Activated CD4-positive, alpha-beta T cell treated with anti-CD3 and anti-CD28 coated beads, Interleukin-2, amount 50 U/mL, for 16 hours (primary cell): ENCODE measurements around the gene NPFFR1.

Experiments
- DNase-seq: peaks from one replicate; pipeline ENCODE4 v3.0.0-alpha.2; 2020

The NPFFR1 gene

DNA sequence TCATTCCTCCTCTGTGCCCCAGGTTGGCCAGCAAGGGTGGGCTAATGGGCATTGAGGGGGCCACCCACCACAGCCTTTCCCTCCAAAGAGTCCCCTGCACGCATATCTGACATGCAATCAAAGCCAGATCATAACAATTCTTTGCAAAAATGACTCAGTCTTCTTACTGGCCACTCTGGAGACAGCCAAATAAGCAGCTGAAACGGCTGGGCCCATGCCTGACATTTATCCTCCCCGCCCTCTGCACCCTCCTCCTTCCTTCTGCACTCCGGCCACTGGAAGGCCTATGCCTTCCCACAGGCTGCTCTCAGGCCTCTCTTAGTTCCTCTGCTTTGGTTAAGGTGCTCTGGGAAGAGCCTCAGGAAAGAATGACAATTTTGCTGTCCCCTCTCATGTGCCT is 29.2 kb upstream of the NPFFR1 start:
- no peak for DNase-seq

DNA sequence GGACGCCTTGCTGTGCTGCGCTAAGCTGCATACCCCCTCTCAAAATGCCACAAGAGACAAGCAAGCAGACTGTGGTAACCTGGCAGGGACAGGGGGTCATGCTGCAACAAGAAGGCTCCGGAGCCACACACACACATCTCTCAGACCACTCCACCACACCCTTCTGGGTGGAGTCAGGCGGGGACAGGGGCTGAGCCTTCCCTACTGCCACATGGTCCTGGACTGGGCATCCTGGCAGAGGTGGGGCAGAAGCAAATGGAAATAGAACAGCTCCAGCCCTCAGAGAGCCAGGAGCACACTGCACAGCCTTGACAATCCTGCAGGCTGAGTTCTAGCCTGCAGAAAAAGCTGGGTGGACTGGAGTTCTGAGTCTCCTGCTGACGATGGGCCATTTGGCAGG is 28.4 kb upstream of the NPFFR1 start:
- DNase-seq: no peak

DNA sequence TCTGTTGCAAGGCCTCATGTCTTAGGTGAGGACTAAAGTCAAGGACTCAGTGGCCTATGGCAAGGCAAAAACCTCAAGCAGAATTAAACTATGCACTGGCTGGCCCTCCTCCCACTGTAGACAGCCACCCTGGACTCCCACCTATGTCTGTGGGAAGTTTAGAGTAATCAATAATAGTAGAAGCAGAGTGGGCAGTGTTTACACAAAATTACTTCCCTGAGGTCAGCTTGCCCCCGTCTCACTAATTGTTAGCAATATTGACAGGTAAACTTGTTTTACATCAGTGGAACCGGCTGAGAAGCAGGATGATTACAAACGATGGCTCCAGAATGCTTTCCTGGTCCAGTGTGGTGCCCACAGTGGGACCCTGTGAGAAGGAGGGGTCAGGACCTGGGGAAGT is 27.9 kb upstream of the NPFFR1 start:
- DNase-seq: no peak

DNA sequence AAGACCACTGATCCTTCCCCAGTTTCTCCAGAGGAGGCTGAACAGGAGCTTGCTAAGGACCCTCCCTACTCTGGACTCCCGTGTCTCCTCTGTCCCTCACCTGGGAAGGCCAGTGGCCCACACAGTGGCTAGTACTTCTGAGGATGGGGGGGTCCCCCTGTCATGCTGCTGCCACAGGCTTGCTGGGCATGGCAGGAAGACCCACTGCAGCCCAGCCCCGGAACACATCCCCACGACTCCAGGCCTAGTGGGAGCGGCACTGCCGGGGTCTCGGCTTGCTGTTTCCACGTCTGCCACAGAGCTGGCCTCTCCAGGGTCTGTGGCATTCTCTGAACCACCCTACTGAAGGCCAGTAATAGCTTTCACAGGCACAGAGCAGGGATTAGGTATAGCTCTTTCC is 25.9 kb upstream of the NPFFR1 start:
- DNase-seq: no peak

DNA sequence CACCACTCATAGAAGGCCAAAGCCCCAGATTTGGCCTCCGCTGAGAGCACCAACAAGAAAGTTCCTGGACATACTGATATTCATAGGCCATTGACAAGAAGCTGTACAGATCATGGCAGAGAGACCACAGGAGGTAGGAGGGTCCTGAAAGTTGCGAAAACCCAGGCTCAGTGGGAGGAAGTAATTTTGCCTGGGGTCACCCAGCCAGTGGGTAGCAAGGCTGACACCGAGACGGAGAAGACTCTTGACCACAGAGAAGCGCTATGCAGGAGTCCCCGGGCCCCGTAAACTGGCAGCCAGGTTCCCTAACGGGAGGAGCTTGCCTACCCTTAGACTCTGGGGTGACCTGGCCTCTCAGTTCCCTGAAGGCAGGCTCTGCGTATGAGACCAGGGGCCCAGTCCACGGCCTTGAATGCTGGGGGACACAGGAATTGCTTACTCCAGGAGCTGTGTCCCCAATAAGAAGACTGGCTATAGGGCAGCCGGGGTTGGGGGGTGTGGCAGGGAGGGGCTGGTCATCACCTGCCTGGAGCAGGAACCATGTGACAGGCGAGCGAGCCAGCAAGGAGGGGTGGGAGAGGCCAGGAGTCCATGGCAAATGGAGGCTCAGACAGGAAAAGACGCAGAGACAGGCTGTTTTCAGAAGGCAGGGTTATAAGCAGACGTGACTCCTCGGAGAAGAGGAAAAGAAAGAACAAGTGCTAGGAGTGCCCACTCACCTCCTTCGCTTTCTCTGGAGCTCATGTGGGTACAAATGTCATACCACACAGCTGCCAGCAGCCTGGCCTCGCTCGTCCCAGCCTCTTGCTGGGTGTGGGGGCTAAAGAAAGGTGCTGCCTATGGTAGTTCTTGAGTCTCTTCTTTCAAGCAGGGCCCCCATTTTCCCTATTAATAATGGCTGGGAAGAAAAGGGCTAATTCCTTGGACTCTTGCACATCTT is 24.6 kb upstream of the NPFFR1 start:
- DNase-seq: no peak

DNA sequence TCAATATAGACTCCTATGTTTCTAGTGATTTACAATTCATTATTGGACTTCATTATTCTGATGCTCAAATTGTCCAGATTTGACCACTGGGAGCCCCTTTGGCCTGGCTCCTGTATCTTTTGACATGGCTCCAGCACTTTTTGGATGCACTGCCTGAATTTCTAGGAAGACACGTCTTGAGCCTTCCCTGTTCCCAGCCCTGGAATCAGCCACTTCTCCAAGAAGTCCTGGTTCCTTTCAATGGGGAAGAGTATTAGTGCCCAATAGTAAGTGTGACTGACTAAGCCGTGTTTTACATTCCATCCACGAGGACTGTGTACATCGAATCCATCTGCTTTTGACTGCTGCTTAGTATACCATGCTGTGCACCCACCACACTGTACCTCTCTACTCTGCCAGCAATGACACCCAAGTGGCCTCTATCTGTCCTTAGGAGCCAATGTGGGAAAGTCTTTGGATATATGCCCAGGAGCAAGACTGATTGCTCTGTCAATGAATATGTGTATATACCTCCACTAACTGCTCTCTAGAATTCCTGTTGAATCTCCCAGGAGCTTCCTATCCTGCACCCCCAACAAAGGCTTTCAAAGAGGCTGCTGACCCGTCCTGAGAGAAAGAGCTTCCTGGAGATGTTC is 23.2 kb upstream of the NPFFR1 start:
- DNase-seq: no peak

DNA sequence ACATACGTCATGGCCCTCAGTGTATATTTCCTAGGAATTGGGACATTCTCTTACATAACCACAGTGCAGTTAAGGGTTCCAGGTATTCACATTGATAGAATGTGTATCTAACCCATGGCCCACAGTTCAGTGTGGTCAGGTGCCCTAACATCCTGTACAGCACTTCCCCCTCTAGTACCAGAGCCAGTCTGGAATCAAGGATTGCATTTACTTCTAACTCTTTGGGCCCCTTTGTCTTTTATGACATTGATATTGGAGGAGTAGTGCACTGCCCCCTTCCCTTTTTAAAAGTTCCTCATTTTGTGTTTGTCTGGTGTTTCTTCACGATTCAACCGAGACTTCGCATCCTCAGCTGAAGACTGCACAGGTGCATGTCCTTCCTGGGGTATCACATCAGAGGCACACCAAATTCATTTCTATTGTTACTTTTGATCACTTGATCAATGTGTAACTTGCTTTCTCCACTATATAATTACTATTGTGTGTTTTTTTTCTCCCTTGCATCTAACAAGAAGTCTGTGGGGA is 22.4 kb upstream of the NPFFR1 start:
- no peak for DNase-seq

DNA sequence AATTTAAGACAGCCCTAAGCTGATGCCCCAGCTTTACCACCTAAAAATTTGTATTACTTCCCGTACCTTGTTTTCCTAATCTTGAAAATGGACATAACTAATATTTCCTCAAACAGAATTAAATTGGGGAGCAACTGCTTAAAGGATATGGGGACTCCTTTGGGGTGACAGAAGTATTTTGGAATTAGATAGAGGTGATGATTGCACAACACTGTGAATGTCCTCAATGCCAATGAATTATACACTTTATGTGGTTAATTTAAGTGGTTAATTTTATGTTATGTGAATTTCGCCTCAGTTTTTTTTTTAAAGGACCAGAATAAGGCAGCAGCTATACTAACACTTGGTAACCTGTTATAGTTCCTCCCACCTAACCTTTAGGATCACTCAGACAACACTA is 19.9 kb upstream of the NPFFR1 start:
- DNase-seq: no peak

DNA sequence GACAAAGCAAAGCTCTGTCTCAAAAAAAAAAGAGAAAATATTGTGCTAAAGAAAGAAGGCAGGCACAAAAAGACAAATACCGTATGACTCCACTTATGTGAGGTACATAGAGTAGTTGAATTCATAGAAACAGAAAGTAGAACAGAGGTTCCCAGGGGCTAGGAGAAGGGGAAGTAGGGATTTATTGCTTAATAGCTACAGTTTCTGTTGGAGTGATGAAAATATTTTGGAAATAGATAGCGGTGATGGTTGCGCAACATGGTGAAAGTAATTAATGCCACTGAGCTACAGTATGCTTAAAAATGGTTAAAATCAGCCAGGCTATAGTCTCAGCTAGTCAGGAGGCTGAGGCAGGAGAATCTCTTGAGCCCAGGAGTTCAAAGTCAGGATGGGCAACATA is 18.5 kb upstream of the NPFFR1 start:
- no peak for DNase-seq

DNA sequence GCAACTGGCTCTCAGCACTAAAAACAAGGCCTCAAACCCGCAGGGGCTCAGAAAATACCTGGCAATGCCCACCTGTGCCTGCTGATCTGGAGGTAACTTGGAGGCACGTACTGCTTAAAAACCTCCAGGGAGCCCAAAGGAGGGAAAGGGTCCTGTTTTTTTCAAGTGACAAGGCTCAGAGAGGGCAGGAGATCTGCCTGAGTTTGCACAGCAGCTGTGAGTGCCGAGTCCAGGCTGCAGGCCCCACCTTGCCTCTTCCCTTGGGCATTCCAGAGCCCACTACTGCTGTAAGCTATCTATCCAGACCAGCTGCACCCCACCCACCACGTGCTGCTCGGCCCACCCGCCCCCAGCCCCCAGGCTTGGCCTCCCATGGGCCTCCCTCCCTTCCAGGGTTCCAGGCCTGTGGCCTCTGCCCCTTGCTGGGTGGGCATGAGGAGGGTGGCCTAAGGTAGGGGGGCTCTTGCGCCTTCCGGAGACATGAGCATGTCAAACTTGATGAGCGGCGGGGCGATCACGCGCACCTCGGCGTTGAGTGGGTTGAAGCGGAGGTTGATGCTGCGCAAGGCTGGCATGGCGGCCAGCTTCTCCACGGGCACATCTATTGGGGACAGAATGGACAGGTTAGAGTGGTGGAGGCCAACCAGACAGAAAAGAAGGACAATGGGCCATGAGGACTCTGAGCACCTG is 17.2 kb upstream of the NPFFR1 start:
- no peak for DNase-seq

DNA sequence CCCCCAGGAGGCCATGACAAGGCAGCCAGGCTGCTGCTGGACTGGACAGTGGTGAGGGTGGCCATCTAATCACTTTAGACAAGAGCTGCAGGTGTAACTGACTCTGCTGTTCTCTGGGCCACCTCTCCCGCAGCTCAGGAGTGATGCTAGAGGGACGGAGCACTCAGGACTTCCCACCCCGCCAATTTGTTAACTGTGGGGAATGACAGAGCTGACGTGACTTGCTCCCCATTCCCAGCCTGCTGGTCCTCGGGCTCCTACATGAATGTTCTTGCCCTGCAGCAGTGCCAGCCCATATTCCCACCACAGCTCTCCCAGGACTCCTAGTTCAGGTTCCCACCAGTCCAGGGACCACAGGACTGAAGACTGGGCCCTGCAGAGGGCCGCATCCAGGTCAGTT is 16.7 kb upstream of the NPFFR1 start:
- no peak for DNase-seq

DNA sequence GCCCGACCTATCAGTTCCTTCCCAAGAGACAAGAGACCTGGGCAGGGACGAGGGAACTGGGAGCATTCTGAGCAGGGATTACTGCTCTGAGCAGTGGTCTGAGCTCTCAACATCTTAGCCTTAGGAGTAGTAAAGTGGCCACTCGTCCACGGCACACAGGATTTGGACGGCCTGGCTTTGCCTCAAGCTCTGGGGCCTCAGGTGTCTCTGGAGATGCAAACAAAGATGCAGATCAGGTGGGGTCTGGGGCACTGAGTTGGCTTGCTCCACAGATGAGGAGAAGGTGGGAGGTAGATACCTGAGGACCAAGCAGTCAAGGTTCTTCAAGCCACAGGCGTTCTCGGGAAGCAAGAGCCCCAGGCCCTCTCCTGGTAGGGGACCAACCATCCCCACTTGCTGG is 16.1 kb upstream of the NPFFR1 start:
- DNase-seq: no peak

DNA sequence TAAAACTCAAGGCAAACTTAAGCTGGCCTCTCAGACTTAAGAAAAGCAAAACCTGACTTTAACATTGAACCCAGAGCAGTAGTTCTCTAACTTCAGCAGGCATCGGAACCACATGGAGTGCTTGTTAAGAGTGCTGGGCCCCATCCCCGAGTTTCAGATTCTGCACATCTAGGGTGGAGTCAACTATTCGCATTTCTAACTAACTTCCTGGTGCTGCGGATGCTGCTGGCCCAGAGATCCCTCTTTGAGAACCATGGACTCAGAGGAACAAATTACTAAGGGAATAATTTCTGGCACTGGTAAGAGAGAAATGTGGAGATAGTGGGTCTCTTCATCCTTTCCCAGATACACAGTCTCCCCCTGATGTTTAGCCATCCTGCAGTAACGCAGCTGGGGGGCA is 14.6 kb upstream of the NPFFR1 start:
- no peak for DNase-seq

DNA sequence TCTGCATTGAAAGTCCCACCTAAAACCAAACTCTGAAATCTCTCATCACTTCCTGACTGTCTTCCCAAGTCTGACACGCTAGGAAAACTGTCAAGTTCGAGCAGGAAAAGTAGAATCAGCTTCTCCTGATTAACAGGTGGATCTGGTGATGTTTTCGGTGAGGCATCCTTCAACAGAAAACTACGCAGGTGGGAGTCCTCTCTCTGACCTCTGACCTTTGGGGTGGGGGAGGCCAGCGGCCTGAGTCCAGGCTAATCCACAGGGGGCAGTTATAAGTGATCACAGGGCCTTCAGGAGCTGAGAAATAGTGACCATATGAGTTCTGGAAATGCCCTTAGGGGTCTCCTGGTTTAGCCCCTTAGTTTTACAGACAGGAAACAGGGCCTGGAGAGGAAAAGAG is 13.4 kb upstream of the NPFFR1 start:
- no peak for DNase-seq

DNA sequence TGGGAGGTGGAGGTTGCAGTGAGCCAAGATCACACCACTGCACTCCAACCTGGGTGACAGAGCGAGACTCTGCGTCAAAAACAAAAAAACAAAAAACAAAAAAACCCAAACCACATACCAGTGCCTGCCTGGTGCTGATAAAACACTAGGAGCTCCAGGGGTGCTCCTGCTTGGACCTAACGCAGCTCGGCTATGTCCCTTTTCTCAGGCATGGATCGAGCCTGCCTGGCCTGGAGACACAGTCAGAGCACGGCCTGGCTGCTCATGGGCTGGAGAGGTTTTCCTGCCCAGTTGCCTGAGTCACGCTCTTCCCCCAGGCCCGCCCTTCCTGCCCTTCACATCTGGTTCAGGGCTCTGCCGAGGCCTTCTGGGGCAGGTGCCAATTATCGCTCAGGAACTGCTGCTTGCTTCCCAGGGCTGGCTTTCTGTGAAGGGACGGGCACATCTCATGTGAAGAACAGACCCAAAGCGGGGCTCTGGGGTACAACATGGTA is 12.6 kb upstream of the NPFFR1 start:
- DNase-seq: no peak

DNA sequence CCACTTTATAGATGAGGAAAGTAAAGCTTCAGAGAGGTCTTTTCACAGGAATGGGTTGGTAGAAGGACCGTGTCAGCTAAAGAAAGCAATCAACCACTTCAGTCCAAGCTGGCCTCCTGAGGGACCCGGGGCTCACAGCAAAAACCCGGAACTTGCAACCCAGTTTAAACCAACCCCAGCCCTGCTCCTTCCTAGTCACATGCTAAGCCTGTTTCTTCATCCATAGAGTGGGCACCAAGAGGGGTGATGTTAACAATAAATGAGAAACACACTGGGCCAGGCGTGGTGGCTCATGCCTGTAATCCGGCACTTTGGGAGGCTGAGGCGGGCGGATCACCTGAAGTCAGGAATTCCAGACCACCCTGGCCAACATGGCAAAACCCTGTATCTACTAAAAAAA is 12.1 kb upstream of the NPFFR1 start:
- DNase-seq: no peak

DNA sequence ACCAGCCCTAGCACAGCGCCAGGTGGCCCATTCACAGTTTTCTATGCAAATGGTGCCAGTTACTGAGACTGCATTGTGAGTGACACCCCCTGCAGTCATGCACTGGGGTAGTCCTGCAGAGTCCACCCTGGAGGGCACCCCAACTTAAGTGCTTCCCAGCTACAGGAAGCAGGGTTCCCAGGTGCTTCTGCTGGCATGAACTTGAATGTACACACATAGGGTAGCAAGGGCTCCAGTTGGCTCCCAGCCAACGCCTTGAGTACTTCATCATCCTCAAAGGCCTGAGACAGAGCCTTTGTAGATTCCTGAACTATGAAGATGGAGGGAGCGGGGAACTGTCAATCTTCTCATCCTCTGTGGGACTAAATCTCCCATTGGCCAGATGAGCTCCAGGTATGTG is 11.5 kb upstream of the NPFFR1 start:
- no peak for DNase-seq

DNA sequence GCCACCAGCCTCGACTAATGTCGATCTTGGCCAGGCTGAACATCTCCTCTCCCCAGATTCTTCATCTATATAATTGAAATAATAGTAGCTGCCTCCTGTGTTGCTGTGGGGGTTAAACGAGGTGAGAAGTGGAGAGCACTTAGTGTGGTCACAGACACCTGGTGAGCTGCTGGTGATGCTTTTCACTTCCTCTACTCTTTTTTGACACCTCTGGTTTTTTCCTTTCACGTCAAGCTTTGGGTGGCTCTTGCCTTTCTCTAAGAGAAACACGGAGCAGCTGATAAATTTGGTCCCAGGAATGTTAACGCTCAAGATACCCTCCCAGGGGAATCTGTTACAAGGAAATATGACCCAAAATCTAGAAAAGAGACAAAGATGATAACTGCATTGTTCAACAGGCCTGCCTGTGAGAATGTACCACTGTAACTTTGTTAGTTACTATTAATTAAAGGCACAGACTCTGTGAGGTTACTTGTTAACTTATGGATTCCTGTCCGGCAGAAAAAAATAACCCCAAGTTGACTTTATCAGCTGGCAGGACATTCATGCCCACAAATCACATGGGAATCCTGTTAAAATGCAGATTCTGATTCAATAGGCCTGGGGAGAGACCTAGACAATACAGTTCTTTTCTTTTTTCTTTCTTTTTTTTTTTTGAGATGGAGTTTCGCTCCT is 9.5 kb upstream of the NPFFR1 start:
- no peak for DNase-seq

DNA sequence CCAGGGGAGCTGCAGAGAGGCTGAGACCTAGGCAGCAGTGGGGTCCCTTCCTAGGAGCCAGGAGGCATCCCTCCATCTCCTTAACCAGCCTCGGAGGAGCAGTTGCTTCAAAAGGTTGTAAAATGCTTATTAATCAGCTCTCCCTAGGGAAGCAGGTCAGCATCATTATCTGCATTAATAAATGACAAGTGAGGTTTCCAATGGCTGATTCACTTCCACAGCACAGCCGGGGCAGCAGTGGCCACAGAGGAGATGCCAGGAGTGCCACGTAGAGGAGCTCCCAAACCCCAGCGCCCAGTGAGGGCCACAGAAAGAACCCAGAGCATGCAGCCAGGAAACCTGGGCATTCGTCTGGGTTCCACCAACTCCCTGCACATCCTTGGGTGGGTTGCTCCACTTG is 8.2 kb upstream of the NPFFR1 start:
- no peak for DNase-seq

DNA sequence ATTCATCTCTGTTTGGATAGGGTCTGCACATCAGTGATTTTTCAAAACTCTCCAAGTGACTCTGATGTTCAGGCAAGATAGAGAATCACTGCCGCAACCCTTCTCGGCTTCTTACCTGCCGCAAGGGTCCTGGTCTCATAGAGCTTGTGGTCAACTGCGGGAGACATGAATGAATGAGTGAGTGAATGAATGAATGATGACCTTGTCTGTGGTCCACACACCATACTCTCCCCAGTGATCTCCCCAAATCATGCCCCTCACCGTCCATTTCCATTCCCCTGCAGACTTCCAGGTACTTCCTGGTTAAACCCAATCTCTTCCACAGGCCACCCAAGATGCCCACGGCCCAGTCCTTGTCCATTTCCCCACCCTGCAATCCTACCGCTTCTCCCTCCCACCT is 5.9 kb upstream of the NPFFR1 start:
- DNase-seq: no peak

DNA sequence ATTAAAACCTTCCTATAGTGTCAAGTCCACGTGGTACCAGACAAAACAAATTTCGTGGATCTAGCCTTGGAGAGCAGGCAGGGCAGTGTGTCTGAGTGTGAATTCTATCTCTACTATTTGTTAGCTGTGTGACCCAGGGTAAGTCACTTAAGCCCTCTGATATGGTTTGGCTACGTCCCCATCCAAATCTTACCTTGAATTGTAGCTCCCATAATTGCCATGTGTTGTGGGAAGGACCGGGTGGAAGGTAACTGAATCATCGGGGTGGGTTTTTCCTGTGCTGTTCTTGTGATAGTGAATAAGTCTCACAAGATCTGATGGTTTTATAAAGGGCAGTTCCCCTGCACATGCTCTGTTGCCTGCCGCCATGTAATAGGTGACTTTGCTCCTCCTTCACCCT is 2.8 kb upstream of the NPFFR1 start:
- no peak for DNase-seq

DNA sequence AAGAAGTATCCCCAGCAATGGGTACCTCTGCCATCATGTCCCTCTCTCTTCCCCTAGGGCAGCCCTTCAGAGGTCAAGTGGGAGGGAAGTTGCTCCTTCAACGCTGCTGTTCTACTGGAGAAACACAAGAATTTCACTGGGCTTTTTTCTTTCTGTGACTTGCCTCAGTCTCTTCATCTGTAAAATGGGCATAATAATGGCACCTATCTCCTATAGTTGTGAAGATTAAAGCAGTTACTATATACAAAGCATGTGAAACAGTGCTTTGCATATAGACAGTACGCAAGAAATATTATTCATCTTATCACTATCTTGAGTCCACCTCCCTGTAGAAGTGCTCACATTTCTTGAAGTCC is 1.6 kb upstream of the NPFFR1 start:
- no peak for DNase-seq
